Right ventricle myocardium superior (tissue), 1 donor: Measurements from ENCODE around the gene TMOD3. TPM values are rescaled to one million over a fixed set of nuclear protein-coding genes. Genes with fewer than 3 reads are reported as not detected.
"Not testable (repeated sequence)": the region's sequence is repeated elsewhere in the genome, so short reads cannot be mapped to it uniquely, and the experiment has no call there.

Source experiments
- ATAC-seq: fragments of 200-7000 bp; cut with Tn5 transposase; one replicate; pipeline ENCODE4 v1.9.1; 2020; ENCODE audit warnings: mild to moderate bottlenecking; ENCODE audit not compliant: poor library complexity
- DNase-seq: peaks from one replicate; pipeline ENCODE4 v3.0.0-alpha.2; 2020
- intact Hi-C: fragments of 100-400 bp; cut with DNase I; formaldehyde crosslinking; loops from one replicate; pipeline ENCODE4 v1.11.2; 2022
- total RNA-seq: library from RNA; stranded (reverse); fragmentation: NEBNext Ultra II Directional; extraction: Animal tissue kit (Norgen Biotek cat#: 25700); gene quantifications from one replicate; pipeline ENCODE4 v1.2.1, GENCODE V29; 2021
- donor health status: DM: no; HTN: yes; CAD: no; lungs with severe emphysema.

Gene TMOD3
- total RNA-seq, 1 donor from 2014 or later: 17.6 TPM

DNA sequence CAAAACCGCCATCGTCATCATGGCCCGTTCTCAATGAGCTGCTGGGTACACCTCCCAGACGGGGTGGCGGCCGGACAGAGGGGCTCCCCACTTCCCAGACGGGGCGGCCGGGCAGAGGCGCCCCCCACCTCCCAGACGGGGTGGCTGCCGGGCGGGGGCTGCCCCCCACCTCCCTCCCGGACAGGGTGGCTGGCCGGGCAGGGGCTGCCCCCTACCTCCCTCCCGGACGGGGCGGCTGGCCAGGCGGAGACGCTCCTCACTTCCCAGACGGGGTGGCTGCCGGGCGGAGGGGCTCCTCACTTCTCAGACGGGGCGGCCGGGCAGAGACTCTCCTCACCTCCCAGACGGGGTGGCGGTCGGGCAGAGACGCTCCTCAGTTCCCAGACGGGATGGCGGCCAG, 56.3 kb downstream of the TMOD3 start:
- intact Hi-C loops, DNase-seq, ATAC-seq: not testable (repeated sequence)

DNA sequence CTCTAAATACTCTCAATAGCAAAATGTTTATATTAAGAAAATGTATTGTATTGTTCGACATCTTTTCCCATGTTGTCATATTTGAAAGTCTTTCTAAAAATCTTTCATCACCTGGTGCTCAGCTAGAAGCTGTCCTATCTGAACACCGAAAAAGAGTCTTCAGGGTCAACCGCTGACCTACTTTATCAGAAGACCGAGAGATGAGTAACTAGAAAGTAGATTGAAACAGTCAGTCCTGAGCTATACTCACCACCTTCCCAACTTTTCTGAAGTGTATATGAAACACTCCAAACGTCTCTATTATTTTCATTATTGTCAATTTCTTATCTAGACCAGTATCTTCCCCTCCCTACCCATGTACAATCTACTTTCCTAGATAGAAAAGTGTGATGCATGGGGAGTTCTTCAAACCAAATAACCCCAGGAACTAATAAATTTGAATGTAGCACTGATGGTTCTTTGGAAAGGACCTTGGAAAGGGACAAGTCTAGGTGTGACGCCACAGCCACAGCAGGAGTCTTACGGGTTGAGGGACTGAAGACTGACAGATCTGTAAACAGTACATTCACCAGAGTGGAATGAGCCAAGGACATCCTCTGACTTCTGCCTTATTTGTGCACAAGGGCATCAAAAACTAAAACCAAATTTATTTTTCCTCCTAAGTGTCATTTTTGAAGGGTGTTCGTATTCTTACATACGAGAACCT, 58.6 kb downstream of the TMOD3 start:
- DNase-seq (no peak), ATAC-seq (no peak)
- intact Hi-C loops: no loop called here

DNA sequence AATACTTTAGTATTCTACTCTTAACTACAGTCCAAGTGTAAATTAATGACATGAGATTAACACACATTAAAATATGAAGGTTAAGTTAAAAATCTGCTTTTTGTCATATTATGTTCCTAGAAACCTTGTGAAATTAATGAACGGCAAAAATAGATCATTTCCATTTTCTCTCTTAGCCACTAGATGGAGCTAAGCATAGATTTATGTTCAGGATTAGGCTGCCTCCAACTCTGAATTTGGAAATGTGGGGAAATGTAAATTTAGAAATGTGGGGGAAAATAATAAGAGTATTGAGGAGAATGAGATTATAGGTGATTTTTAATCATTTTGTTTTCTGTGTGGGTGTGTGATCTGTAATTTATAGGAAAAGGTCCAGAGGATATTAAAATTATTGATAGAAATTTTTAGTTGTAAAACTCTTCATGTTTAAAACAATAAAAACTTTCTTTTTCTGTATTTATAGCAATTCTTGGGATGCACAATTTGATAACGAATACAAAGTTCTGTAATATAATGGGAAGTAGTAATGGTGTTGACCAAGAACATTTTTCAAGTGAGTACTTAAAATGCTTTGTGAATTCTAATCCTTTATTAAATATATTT, 59.2 kb downstream of the TMOD3 start:
- DNase-seq (no peak), ATAC-seq (peak; percentile 45)
- intact Hi-C loops: no loop called here

DNA sequence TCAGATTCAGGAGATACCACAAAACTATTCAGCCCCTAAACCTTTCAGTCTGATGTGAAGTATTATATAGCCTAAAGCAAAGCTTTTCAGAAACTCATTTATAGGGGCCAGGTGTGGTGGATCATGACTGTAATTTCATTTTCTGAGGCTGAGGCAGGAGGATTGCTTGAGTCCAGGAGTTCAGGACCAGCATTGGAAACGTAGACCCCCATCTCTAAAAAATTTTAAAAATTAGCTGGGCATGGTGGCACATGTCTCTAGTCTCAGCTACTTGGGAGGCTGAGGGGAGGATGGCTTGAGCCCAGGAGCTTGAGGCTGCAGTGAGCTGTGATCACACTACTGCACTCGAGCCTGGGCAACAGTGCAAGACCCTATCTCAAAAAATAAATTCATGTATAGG, 60.0 kb downstream of the TMOD3 start:
- ATAC-seq (no peak), DNase-seq (no peak)
- intact Hi-C loops: no loop called here

DNA sequence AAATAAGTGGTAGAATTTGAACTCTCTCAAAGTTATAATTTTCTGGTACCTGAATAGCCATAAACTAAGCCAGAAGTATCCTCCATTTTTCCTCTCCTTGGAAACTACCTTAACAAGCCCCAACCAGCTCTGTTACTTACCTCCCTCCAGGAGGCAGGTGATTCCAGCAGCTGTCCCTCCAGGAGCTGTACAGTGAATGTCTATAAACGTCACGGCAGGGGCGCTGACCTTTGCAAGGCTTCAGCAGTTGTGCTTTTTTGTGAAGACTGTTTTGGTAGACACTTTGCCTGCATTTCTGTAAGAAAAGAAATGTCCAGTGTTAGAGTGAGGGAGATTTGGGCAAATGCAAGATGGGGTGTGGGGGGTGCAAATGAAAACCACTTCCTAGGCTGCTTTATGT, 75.0 kb downstream of the TMOD3 start:
- intact Hi-C loops: no loop called here
- no peak for ATAC-seq

DNA sequence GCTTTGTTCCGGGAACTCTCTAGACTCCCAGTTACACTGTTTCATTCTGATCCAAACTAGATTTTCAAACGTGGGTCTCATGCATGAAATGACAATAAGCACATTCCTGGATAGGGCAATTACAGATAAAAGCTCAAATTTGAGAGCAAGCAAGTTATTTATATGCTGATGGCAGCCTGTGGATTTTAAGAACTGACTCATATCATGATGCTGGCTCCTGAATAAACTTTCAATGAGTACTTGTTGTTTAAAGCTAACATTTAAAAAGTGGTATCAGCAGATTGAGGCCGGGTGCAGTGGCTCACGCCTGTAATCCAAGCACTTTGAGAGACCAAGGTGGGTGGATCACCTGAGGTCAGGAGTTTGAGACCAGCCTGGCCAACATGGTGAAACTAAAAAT, 75.5 kb downstream of the TMOD3 start:
- ATAC-seq (no peak), DNase-seq (no peak)
- intact Hi-C loops: no loop called here

More for the DNA sequence above, 75.0 kb downstream of the TMOD3 start:
- no peak for DNase-seq

DNA sequence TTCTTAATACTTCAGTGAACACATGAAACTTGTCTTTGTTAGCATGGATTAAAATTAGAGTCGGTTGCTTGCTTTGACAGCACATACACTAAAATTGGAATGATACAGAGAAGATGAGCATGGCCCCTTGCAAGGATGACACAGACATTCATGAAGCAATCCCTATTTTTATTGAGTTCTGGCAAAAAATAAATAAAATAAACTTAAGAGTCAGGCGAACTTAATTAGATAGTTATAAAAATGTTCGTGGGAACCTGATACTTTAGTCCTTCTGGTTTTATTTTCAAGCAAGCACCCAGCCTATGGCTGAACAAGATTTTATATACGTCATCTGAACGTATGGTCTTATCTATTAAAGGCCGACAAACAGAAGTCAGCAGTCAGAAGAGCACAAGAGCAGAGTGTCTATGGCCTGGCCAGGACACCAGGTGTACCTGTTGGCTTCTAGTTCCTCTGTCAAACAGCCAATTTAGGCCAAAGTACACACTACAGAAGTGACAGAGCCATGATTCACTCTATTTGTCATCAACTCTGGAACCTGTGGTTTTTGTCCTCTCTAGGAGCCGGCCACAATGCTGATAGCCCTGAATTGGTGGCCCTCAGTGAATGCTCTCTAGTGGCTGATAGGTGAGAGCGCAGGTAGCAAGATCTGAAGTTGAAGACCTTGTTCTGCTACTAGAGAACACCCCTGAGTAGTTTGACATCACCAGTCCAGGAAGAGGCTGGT, 77.8 kb downstream of the TMOD3 start:
- DNase-seq: no peak
- ATAC-seq: no peak
- intact Hi-C loops: no loop called here

DNA sequence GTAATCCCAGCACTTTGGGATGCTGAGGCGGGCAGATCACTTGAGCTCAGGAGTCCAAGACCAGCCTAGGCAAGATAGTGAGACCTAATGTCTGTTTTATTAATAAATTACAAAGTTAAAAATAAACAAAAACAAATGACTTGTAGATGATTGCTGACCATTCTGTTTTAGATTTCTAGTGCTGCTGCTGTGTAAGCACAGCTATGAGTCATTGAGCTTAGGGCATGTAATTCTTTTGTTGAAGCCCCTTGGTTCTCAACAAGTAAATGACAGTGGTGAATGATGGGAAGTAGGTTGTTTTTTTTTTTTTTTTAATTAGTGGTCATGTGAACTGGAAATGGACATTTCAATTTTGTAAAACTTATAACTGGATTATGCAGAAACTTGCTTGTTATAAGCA, 78.9 kb downstream of the TMOD3 start:
- no peak for ATAC-seq
- intact Hi-C loops: no loop called here
- no peak for DNase-seq

DNA sequence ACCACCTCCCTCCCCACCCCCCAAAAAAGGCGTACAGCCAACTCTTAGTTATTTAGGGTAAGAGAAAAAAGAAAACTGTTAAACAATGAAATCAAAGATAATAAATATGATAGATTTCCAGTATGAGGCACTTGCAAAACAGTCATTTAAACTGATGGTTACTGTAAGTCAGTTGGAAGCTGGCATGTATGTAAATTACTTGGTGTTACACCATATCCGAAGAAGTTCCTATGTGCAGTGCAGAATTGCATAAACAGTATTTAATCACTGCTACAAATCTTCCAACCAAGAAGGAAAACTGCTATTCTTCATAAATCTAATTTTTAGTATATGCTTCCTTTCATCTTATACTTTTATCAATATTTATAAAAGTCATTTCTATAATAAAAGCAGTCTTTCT, 80.1 kb downstream of the TMOD3 start:
- ATAC-seq: no peak
- intact Hi-C loops: no loop called here
- DNase-seq: no peak

DNA sequence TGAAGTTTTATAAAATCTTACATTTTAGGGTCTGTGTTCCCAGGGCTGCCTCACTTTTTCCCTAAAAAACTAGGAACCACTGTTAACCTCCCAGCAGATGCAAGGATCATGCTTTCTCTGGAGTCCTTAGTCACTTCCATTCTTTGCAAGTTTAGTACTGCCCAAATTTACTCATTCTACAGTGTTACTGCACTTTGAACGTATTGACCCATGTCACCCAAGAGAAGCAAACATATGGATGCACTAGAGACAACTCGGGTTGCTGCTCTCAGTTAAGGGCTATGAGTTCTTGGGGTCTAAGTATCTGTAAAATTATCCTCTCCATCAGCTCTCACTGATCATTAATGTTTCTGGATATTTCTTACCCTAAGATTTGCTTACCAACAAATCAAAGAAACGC, 83.1 kb downstream of the TMOD3 start:
- intact Hi-C loops: no loop called here
- no peak for ATAC-seq
- DNase-seq: no peak

DNA sequence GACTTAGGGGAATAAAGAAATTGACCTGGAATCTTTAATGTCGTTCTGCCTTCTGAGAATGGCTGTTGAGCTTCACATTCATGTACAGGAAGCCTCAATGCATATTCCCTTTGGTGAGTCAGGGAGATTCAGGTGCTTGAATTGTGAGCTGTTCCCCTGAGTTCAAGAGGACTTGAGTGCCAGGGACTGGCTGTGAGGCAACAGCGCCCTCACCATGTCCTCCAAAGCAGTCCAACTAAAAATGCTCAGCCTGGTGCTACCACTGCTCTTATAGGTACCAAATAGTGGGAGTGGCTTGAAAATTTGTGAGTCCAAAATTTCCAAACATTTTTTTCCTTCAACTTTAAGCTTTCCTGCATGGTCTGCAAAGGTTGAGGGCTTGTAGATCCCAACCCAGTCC, 88.0 kb downstream of the TMOD3 start:
- ATAC-seq (no peak), DNase-seq (no peak)
- intact Hi-C loops: no loop called here

DNA sequence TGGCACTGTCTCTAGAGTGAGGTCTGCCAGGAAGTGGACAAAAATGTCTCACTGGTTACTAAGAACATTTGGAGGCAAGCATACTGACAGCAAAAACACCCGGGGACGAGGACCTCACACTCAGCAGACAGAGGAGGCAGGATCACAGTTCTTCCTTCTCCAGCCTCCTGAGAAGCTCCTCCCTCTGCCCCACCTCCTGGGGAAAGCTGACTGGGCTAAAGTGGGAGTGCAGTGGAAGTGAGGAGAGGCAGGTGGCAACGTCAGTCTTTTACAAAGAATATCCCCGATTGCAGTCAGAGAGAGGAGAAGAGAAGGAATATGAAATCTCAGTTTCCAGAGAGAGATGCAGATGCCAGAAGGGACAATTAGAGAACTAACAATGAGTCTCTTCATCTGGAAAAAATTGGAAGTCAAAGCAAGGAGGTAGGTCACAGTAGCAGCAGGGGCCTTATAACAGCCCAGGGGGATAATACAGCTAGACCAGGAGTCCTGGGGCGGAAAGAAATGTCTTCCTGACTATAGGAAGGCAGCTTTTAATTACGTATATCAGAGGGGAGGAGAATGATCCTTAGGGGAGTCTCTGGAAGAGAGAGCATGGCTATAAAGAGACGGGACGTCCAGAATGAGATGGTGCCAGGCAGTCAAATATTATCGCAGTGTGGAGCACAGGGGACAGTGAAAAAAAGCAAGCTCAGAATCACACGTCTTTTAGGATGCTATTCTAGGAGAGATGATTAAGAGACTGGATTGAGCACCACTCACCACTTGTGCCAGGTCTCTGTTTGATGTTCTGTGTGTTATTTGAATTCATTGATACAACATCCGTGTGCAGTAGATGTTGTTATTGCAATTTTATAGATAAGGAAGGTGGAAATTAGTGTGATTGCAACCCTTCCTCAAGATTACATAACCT, 95.0 kb downstream of the TMOD3 start:
- DNase-seq (no peak), ATAC-seq (peak; percentile 91)
- intact Hi-C loops: no loop called here

DNA sequence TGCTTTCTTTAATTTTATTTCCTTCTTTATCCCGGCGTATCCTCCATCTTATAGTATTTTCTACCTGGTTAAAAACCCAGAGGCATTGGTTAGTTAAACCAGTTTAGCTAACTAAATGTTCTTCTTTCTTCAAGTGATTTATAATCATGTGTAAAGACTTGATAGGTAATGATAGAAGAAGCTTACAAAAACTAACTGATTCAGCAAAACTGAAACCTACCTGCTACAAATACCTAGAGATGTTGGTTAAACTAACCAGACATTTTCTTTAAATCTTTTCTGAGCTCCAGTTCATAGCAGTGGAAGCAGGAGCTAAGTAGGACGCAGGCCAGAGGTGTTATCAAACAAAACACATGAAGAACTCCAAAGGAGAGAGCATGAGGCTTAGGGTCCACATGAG, 97.4 kb downstream of the TMOD3 start:
- no peak for ATAC-seq
- no peak for DNase-seq
- intact Hi-C loops: no loop called here

DNA sequence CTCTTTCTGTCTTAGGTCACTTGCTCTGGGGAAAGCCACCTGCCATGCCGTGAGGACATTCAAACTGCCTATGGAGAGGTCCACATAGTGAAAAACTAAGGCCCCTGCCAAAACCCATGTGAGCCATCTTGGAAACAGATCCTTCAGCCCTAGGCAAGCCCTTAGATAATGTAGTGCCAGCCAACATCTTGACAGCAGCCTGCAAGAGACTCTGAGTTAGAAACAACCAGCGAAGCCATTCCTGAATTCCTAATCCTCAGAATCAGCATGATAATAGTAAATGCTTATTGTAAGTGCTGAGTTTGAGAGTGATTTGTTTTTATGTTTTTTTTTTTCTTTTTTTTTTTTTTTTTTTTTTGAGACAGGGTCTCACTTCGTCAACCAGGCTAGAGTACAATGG, 101.6 kb downstream of the TMOD3 start:
- DNase-seq (no peak), ATAC-seq (no peak)
- intact Hi-C loops: no loop called here

DNA sequence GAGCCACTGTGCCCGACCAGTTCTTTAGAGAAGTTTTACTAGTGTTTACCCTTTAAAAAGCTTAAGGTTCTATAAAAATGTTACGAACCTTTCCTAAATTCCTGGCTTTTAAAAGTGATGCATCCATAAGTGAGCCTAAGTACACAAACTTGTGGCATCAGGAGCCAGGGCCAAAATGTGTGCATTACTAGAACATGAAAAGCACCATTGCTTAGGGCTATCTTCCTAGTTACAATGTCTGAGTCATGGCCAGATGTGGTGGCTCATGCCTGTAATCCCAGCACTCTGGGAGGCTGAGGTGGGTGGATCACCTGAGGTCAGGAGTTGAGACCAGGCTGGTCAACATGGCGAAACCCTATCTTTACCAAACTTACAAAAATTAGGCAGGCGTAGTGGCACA, 102.2 kb downstream of the TMOD3 start:
- DNase-seq (no peak), ATAC-seq (no peak)
- intact Hi-C loops: no loop called here

DNA sequence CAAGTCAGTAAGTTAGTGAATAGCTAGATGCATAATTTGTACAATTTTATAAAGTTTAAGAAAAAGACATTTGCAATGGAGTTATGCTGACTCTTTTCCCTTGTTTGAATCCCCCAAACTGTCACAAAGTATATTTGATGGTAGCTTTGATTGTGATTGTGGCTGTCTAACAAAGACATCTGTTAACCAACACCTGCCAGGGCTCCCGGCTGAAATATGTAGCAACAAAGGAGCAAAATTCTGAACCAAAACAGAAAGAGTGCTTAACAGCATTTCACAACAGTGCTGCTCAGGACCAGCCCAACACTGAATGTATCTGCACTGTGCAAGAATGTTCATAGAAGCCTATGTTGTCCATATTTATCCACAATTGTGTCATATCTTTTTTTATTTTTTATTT, 102.7 kb downstream of the TMOD3 start:
- no peak for ATAC-seq
- no peak for DNase-seq
- intact Hi-C loops: no loop called here

DNA sequence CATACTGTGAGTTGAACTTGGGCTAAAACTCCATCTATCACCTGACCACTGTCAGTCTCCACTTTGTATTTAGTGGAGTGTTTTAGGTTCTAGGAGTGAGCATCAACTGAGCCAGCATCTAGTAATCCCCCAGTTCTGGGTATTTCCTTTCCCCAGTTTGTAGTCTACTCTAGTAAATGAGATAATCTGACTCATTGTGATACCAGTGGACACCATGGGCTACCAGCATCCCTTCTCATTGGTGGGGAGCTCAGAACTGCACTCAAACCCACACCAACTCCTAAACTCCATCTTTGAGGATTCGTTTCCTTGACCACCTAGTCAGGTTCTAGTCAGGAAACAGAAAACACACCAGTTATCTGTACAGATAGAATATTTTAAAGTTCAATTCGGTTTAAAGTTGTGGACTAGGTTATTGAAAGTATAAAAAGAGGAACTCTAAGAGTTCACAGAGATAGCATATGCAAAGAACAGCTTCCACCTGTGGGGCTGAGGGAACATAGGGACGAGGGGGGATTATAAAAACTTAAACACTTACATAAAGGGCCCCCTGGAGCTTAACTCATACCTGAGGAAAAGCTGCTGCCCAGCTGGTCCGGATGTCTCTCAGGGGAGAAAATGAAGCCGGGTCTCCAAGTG, 106.1 kb downstream of the TMOD3 start:
- DNase-seq (no peak), ATAC-seq (no peak)
- intact Hi-C loops: no loop called here

DNA sequence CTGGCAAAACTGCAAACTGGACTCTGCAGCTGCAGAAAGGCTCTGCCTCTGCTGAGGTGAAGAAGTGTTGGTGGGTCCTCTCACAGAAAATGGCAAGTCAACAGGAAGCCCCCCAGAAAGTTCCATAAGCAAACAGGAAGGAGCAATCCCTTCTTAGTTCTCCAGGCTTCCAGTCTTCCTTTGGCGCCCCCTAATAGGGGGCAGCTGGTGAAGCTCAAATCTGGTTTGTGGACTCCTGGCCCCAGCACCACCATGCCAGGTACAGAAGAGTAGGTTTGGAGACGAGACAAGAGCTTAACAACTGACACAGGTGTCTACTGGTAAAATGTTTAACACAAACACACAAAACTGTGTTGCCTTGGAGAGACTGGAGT, 106.6 kb downstream of the TMOD3 start:
- no peak for ATAC-seq
- DNase-seq: no peak
- intact Hi-C loops: no loop called here

DNA sequence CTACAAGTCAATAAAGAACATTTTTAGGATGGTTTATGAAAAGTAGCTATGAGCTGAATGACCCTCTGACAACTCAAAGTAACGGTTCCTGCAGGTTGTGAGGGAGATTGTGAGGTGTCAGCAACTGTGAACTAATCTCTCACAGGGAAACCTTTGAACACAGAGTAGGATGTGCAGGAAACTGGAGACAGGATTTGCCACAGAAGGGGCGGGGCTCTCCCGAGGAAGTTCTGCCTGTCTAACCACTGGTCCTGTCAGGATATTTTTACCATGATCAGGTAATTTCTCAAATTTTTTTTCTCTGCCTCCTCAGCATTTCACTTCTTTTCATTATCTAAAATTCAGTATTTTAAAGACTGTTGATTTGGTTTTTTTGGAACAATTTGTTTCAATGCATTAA, 108.8 kb downstream of the TMOD3 start:
- DNase-seq (no peak), ATAC-seq (no peak)
- intact Hi-C loops: no loop called here
